Neural cell (in vitro differentiated cells): ENCODE measurements around the gene MAP4K4.

Experiments
- CTCF ChIP-seq: fragments of 450-650 bp; IDR thresholded peaks from 2 replicates; pipeline ENCODE4 v1.5.1; 2014; ENCODE audit warnings: antibody characterized with exemption, mild to moderate bottlenecking, moderate library complexity; ENCODE audit not compliant: poor library complexity, severe bottlenecking
- EP300 ChIP-seq: fragments of 450-650 bp; conservative IDR thresholded peaks from 2 replicates; pipeline ENCODE4 v1.6.1; 2014; ENCODE audit warnings: antibody characterized with exemption, mild to moderate bottlenecking, moderate library complexity; ENCODE audit not compliant: poor library complexity, severe bottlenecking
- EZH2 ChIP-seq: fragments of 200-600, 300-800 bp; shearing (Covaris generic), sonication (generic); IDR thresholded peaks from 2 replicates; pipeline ENCODE4 v1.6.1; 2014; ENCODE audit warnings: antibody characterized with exemption, low read length, borderline replicate concordance, mild to moderate bottlenecking; ENCODE audit not compliant: insufficient read depth, poor library complexity, severe bottlenecking
- MXI1 ChIP-seq: fragments of 450-650 bp; conservative IDR thresholded peaks from 2 replicates; pipeline ENCODE4 v1.6.1; 2014; ENCODE audit warnings: antibody characterized with exemption, mild to moderate bottlenecking; ENCODE audit not compliant: poor library complexity, severe bottlenecking
- RAD21 ChIP-seq: fragments of 450-650 bp; conservative IDR thresholded peaks from 2 replicates; pipeline ENCODE4 v1.6.1; 2014; ENCODE audit warnings: antibody characterized with exemption, mild to moderate bottlenecking, moderate library complexity
- REST ChIP-seq: IDR thresholded peaks from 2 replicates; pipeline ENCODE4 v1.6.1; 2012; ENCODE audit warnings: borderline replicate concordance
- SMC3 ChIP-seq: fragments of 450-650 bp; conservative IDR thresholded peaks from 2 replicates; pipeline ENCODE4 v1.6.1; 2014; ENCODE audit warnings: antibody characterized with exemption, mild to moderate bottlenecking, moderate library complexity; ENCODE audit not compliant: poor library complexity

- TF ChIP-seq EP300 (no peak), EZH2 (no peak), RAD21 (no peak), SMC3 (no peak), REST (no peak), CTCF (no peak), MXI1 (no peak)
Measured at GRCh38 chr2:101684313-101684712, 13.2 kb upstream of the MAP4K4 start.
